HG03565 (cell line): ENCODE results near the gene TSBP1.
A peak's percentile ranks its signal among the peaks of the same experiment; 100 is the strongest.

Experiments used
- ATAC-seq: cut with Tn5 transposase; IDR thresholded peaks from one replicate; pipeline ENCODE4 v1.9.1; 2021; ENCODE audit warnings: mild to moderate bottlenecking, moderate library complexity; ENCODE audit not compliant: unreplicated experiment

Gene TSBP1

GRCh38 chr6:32371803-32372202, at the start of gene TSBP1:
TSS of gene TSBP1 (minus strand) at chr6:32371903. CDS start at chr6:32371706, 197 bp downstream.
- no peak for ATAC-seq

GRCh38 chr6:32416036-32416435, 44.3 kb upstream of the TSBP1 start:
- ATAC-seq, result no peak

GRCh38 chr6:32415521-32416019, 43.9 kb upstream of the TSBP1 start:
- no peak for ATAC-seq

GRCh38 chr6:32413427-32414047, 41.8 kb upstream of the TSBP1 start:
- ATAC-seq, result peak; percentile 60

- no peak for ATAC-seq
Measured at GRCh38 chr6:32411566-32412327, 40.0 kb upstream of the TSBP1 start.

- no peak for ATAC-seq
Measured at GRCh38 chr6:32410906-32411305, 39.2 kb upstream of the TSBP1 start.

GRCh38 chr6:32406857-32407256, 35.2 kb upstream of the TSBP1 start, which contains the start of gene BTNL2:
TSS of gene BTNL2 (minus strand) at chr6:32407181. CDS start at chr6:32407123, 58 bp downstream.
- no peak for ATAC-seq

GRCh38 chr6:32406197-32406596, 34.5 kb upstream of the TSBP1 start:
- ATAC-seq, result no peak

GRCh38 chr6:32405656-32406055, 34.0 kb upstream of the TSBP1 start:
- no peak for ATAC-seq

GRCh38 chr6:32402812-32403211, 31.1 kb upstream of the TSBP1 start:
- ATAC-seq, result no peak

- ATAC-seq, result no peak
Measured at GRCh38 chr6:32401284-32401963, 29.7 kb upstream of the TSBP1 start.

GRCh38 chr6:32397252-32397920, 25.7 kb upstream of the TSBP1 start:
- ATAC-seq, result peak; percentile 76

- ATAC-seq, result no peak
Measured at GRCh38 chr6:32396028-32396427, 24.3 kb upstream of the TSBP1 start.

- ATAC-seq, result no peak
Measured at GRCh38 chr6:32393665-32394420, 22.1 kb upstream of the TSBP1 start.

- ATAC-seq, result no peak
Measured at GRCh38 chr6:32391505-32391904, 19.8 kb upstream of the TSBP1 start.

GRCh38 chr6:32387589-32388340, 16.1 kb upstream of the TSBP1 start:
- no peak for ATAC-seq

GRCh38 chr6:32386040-32386439, 14.3 kb upstream of the TSBP1 start:
- no peak for ATAC-seq

- ATAC-seq, result no peak
Measured at GRCh38 chr6:32382757-32383420, 11.2 kb upstream of the TSBP1 start.

GRCh38 chr6:32379545-32379944, 7.8 kb upstream of the TSBP1 start:
- ATAC-seq, result no peak
